ENCODE data around the gene STAG3. TPM values are rescaled to one million over a fixed set of nuclear protein-coding genes. Genes with fewer than 3 reads are reported as not detected.
"Not testable (repeated sequence)": the region's sequence is repeated elsewhere in the genome, so short reads cannot be mapped to it uniquely, and the experiment has no call there.

Gene STAG3, protein sequence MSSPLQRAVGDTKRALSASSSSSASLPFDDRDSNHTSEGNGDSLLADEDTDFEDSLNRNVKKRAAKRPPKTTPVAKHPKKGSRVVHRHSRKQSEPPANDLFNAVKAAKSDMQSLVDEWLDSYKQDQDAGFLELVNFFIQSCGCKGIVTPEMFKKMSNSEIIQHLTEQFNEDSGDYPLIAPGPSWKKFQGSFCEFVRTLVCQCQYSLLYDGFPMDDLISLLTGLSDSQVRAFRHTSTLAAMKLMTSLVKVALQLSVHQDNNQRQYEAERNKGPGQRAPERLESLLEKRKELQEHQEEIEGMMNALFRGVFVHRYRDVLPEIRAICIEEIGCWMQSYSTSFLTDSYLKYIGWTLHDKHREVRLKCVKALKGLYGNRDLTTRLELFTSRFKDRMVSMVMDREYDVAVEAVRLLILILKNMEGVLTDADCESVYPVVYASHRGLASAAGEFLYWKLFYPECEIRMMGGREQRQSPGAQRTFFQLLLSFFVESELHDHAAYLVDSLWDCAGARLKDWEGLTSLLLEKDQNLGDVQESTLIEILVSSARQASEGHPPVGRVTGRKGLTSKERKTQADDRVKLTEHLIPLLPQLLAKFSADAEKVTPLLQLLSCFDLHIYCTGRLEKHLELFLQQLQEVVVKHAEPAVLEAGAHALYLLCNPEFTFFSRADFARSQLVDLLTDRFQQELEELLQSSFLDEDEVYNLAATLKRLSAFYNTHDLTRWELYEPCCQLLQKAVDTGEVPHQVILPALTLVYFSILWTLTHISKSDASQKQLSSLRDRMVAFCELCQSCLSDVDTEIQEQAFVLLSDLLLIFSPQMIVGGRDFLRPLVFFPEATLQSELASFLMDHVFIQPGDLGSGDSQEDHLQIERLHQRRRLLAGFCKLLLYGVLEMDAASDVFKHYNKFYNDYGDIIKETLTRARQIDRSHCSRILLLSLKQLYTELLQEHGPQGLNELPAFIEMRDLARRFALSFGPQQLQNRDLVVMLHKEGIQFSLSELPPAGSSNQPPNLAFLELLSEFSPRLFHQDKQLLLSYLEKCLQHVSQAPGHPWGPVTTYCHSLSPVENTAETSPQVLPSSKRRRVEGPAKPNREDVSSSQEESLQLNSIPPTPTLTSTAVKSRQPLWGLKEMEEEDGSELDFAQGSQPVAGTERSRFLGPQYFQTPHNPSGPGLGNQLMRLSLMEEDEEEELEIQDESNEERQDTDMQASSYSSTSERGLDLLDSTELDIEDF
- total RNA-seq: 1 to 10 TPM in 2 of 3 donors, under 1 TPM in 1; 0.80 to 3.3 (median 1.3) TPM

DNA sequence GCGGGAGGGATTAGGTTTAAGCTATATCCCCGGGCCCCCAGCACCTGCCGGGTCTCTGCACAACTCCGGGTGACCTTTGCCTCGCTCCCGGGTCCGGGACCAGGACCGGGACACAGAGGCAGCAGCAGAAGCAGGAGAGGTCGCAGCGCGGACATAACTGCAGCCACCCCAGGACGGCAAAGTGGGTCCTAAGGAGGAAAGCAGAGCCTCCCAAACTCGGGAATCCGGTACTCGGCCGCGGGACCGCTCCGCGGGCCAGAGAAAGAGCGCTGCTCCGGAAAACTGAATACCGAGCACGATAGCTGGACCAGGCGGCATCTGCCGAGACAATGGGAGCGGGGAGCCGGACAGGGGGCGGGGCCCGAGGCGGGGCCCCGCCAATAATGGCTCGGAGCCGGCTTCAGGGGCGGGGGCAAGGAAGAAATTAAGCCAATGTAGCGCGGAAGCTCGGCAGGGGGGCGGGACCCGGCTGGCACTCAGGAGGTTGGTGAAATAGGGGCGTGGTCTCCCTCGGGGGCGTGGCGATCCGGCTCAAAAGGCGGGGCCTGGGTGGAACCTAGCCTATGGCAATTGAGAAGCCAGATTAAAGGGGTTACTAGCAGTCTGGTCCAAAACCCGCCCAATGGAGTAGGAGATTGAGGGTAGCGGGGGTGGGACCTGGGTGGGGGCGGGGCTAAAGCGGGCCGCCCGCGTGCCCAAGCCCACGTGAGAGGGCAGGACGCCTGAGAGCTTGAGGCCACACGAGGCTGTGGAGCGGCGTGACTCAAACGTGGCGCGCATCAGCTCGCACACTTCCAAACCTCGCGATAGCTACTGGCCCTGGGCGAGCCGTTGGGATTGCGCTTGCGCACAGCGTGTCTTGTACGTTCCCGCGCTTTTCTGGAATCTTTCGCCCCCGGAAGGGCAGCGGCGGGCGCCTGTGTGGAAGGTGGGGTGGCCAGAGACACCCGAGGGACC is at the start of gene STAG3, which contains the start of gene GPC2:
Gene STAG3, plus strand, starts transcription at position 874 of the 957 bp plus-strand sequence. CDS start 2,639 bp downstream, outside the sequence.
Gene GPC2, minus strand, starts transcription at position 337 of the 957 bp plus-strand sequence. Its CDS starts 182 bp downstream, at position 155.
- H3K36me3 ChIP-seq: no peaks in the 10 kb centered on the region
- peak; percentile 90 to 92 for DNase-seq (ENCODE audit: low spot score in 2 of 2)
- H3K9me3 ChIP-seq: no peaks in the 10 kb centered on the region
- intact Hi-C loops (cut with DNase I; ENCODE audit: low total_unique reads): no loop called here
- peak within 1 kb of the TSS; percentile 40 to 65 (median 54) for H3K4me3 ChIP-seq
- H3K27me3 ChIP-seq: no peaks in the 10 kb centered on the region
- no peaks in the 10 kb centered on the region for H3K4me1 ChIP-seq
- TF ChIP-seq CTCF (IDR thresholded peaks at IDR 0.05) (no peak), POLR2AphosphoS5 (IDR thresholded peaks at IDR 0.05) (peak in 2 of 3 donors; percentile 21 to 49), POLR2A (IDR thresholded peaks at IDR 0.05) (no peak)
- peak within 1 kb of the TSS; percentile 15 to 36 for H3K27ac ChIP-seq

- intact Hi-C loops (cut with DNase I; ENCODE audit: low total_unique reads): no loop called here
- TF ChIP-seq POLR2A (IDR thresholded peaks at IDR 0.05): no peak
- TF ChIP-seq CTCF (IDR thresholded peaks at IDR 0.05): no peak
- TF ChIP-seq POLR2AphosphoS5 (IDR thresholded peaks at IDR 0.05): no peak
- no peaks in the 10 kb centered on the region for H3K9me3 ChIP-seq
- H3K27ac ChIP-seq: no peak overlapping the region
- H3K4me1 ChIP-seq: no peaks in the 10 kb centered on the region
- H3K36me3 ChIP-seq: no peaks in the 10 kb centered on the region
- peak overlapping the region in 1 of 3 donors; percentile 94 for H3K4me3 ChIP-seq
- no peak for DNase-seq (ENCODE audit: low spot score in 2 of 2)
- no peaks in the 10 kb centered on the region for H3K27me3 ChIP-seq
These were observed 49.1 kb upstream of the STAG3 start for GRCh38 chr7:100128637-100128963.

- H3K27me3 ChIP-seq; intact Hi-C loops (cut with DNase I; ENCODE audit: low total_unique reads); H3K4me3 ChIP-seq; H3K27ac ChIP-seq; H3K36me3 ChIP-seq; H3K4me1 ChIP-seq; DNase-seq (ENCODE audit: low spot score in 2 of 2); H3K9me3 ChIP-seq: not testable (repeated sequence)
These were observed 47.5 kb upstream of the STAG3 start for GRCh38 chr7:100130220-100130607.

DNA sequence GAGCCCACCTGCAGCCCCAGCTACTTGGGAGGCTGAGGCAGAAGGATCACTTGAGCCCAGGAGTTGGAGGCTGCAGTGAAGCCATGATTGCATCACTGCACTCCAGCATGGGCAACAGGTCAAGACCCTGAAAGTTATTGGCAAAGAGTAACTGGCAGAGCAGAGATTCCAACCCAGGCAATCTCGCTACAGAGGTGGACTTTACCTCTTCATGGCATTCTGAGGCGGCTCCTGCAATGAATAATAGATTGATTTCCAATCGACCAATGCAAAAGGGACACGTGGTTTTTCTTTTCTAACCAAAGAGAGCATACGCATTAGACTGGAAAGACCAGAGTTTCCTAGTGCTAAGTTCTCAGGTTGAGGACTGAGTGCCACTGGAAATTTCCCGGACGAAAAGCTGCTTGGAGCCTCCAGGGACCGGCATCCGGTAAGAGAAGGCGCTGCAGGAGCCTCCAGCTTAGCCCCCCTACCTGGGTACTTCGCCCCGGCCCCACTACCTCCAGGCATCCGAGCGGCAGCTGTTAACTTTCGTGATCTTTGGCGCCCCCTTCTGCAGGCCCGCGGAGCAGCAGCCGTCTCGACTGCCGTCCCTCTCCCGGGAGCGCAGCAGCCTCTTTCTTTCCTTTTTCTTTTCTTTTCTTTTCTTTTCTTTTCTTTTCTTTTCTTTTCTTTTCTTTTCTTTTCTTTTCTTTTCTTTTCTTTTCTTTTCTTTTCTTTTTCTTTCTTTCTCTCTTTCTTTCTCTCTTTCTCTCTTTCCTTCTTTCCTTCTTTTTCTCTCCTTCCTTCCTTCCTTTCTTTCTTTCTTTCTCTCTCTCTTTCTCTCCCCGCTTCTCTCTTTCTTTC is 46.9 kb upstream of the STAG3 start:
- no peaks in the 10 kb centered on the region for H3K4me1 ChIP-seq
- peak overlapping the region in 2 of 3 donors; percentile 26 to 51 for H3K4me3 ChIP-seq
- H3K27ac ChIP-seq: no peak overlapping the region
- intact Hi-C loops (cut with DNase I; ENCODE audit: low total_unique reads): no loop called here
- peak; percentile 52 to 83 for DNase-seq (ENCODE audit: low spot score in 2 of 2)
- TF ChIP-seq POLR2A (IDR thresholded peaks at IDR 0.05) (no peak), CTCF (IDR thresholded peaks at IDR 0.05) (peak; percentile 77 to 91 (median 85)), POLR2AphosphoS5 (IDR thresholded peaks at IDR 0.05) (no peak)
- no peaks in the 10 kb centered on the region for H3K9me3 ChIP-seq
- no peaks in the 10 kb centered on the region for H3K27me3 ChIP-seq
- no peaks in the 10 kb centered on the region for H3K36me3 ChIP-seq
